Measurements from ENCODE around the gene GPATCH4. TPM values are rescaled to one million over a fixed set of nuclear protein-coding genes. Genes with fewer than 3 reads are reported as not detected.
"Not testable (repeated sequence)": the region's sequence is repeated elsewhere in the genome, so short reads cannot be mapped to it uniquely, and the experiment has no call there.

The GPATCH4 gene
- total RNA-seq, 1 donor from 2014 or later, result 17.9 TPM

DNA sequence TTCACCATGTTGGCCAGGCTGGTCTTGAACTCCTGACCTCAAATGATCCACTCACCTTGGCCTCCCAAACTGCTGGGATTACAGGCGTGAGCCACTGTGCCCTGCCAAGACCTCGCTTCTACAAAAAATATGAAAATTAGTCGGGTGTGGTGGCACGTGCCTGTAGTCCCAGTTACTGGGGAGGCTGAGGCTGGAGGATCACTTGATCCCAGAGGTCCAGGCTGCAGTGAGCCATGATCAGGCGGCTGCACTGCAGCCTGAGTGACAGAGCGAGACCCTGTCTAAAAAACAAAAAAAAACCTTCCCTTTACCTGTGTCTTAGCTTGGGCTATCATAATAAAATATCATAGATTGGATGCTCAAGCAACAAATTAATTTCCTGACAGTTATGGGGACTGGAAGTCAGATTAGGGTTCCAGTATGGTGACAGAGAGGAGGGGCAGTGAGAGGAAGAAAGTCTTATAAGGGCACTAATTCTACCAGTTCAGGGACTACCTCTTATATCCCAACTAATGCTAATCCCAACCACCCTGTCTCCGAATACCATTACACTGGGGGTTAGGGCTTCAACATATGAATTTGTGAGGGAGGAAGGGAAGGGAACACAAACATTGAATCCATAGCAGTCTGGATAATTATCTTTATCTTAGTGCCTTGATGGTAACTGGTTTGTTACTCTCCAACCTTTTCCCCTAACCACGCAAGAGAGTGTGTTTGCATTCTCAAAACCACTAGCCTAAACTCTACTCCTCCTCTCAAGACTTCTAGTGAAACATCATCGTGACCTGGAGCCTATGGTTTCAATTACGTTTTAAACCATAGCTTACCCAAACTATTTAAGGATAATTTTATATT is 10.7 kb downstream of the GPATCH4 start:
- intact Hi-C loops (cut with DNase I), result no loop called here
- peaks cover 18% of the 10 kb centered on the region for H3K4me1 ChIP-seq
- no peak for DNase-seq
- peaks cover 22% of the 10 kb centered on the region for H3K36me3 ChIP-seq
- no peaks in the 10 kb centered on the region for H3K9me3 ChIP-seq
- no peaks in the 10 kb centered on the region for H3K27me3 ChIP-seq (ENCODE audit: low read depth)
- ATAC-seq, result no peak
- TF ChIP-seq, protein P1, sequence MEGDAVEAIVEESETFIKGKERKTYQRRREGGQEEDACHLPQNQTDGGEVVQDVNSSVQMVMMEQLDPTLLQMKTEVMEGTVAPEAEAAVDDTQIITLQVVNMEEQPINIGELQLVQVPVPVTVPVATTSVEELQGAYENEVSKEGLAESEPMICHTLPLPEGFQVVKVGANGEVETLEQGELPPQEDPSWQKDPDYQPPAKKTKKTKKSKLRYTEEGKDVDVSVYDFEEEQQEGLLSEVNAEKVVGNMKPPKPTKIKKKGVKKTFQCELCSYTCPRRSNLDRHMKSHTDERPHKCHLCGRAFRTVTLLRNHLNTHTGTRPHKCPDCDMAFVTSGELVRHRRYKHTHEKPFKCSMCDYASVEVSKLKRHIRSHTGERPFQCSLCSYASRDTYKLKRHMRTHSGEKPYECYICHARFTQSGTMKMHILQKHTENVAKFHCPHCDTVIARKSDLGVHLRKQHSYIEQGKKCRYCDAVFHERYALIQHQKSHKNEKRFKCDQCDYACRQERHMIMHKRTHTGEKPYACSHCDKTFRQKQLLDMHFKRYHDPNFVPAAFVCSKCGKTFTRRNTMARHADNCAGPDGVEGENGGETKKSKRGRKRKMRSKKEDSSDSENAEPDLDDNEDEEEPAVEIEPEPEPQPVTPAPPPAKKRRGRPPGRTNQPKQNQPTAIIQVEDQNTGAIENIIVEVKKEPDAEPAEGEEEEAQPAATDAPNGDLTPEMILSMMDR (IDR thresholded peaks at IDR 0.05), result no peak
- peak overlapping the region; percentile 85 for H3K4me3 ChIP-seq
- H3K27ac ChIP-seq, result peak overlapping the region; percentile 83

DNA sequence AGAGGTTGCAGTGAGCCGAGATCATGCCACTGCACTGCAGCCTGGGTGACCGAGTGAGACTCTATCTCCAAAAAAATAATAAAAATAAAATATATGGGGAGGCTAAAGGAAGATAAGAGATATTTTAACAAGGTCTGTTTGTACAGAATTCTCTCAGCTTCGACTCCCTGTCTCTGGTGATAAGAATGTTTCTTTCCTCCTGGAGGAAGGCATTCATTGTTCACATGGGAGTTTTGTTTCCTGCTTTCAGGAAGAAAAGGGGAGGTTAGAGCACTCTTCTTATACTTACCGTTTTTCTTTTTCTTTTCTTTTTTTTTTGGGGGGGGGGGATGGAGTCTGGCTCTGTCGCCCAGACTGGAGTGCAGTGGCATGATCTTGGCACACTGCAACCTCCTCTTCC is 11.7 kb downstream of the GPATCH4 start:
- Histone ChIP-seq H3K9me3 (no peaks in the 10 kb centered on the region), H3K36me3 (peaks cover 12% of the 10 kb centered on the region), H3K4me1 (peaks cover 18% of the 10 kb centered on the region), H3K27ac (no peak overlapping the region), H3K4me3 (no peak overlapping the region), H3K27me3 (ENCODE audit: low read depth) (no peaks in the 10 kb centered on the region)
- DNase-seq, result no peak
- ATAC-seq, result no peak
- TF ChIP-seq, protein P1 (IDR thresholded peaks at IDR 0.05), result no peak
- intact Hi-C loops (cut with DNase I), result no loop called here

DNA sequence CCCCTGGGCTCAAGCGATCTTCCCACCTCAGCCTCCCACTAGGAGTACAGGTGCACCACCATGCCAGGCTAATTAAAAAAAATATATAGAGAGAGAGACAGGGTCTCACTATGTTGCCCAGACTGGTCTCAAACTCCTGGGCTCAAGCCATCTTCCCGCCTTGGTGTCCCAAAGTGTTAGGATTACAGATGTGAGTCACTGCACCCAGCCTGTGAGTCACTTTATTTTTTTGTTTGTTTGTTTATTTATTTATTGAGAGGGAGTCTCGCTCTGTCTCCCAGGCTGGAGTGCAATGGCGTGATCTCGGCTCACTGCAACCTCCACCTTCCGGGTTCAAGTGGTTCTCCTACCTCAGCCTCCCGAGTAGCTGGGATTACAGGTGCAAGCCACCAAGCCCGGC is 13.4 kb downstream of the GPATCH4 start:
- DNase-seq; H3K36me3 ChIP-seq; H3K27ac ChIP-seq; H3K27me3 ChIP-seq (ENCODE audit: low read depth); H3K9me3 ChIP-seq; H3K4me3 ChIP-seq; intact Hi-C loops (cut with DNase I); ATAC-seq: not testable (repeated sequence)
- H3K4me1 ChIP-seq, result peaks cover 17% of the 10 kb centered on the region

DNA sequence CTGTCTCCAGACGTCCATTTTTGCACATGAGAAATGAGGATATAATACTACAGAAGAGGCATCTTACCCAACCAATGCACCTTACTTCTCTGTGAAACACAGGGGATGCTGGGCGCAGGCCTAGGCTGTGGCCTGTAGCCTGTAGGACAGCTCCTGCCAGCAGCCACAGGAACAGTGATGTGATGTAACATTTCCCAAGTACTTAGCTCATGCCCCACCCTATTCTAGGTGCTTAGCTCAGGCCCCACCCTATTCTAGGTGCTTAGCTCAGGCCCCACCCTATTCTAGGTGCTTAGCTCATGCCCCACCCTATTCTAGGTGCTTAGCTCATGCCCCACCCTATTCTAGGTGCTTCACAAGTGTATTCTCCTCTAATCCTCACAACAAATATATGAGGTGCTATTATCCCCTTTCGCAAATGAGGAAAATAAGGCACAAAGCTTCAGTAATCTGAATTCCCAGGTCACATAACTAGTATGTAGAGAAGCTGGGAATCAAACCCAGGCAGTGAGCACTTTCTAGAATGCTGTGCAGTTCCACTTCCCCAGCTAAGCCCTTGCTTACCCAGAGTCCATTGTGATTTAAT is 14.3 kb downstream of the GPATCH4 start:
- Histone ChIP-seq H3K9me3 (no peaks in the 10 kb centered on the region), H3K27me3 (ENCODE audit: low read depth) (no peaks in the 10 kb centered on the region), H3K4me1 (peaks cover 7% of the 10 kb centered on the region), H3K36me3 (no peaks in the 10 kb centered on the region), H3K4me3 (no peak overlapping the region), H3K27ac (no peak overlapping the region)
- DNase-seq, result no peak
- peak; percentile 31 to 34 for ATAC-seq
- intact Hi-C loops (cut with DNase I), result no loop called here
- TF ChIP-seq, protein P1 (IDR thresholded peaks at IDR 0.05), result no peak

DNA sequence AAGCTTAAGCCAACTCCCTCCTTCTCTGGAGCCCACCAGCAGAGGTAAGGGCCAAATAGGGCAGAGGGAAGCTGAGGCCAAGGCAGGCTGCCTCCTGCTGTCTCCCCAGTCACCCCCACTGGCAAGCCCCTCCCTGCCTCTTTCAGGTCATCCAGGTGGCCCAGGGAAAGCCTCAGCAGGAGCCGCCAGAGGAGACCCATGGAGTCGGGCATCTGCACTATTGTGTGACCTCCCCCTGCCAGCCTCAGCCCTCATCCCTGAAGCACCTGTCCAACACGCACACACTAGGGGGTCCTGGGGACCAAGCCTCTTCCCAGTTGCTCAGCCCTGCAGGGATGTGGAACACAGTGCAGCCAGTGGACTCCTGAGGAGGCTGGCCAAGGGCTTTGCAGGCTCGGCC is 15.0 kb downstream of the GPATCH4 start:
- Histone ChIP-seq H3K4me1 (peaks cover 5% of the 10 kb centered on the region), H3K27me3 (ENCODE audit: low read depth) (no peaks in the 10 kb centered on the region), H3K27ac (no peak overlapping the region), H3K4me3 (no peak overlapping the region), H3K36me3 (no peaks in the 10 kb centered on the region), H3K9me3 (no peaks in the 10 kb centered on the region)
- ATAC-seq, result no peak
- TF ChIP-seq, protein P1 (IDR thresholded peaks at IDR 0.05), result no peak
- DNase-seq, result no peak
- intact Hi-C loops (cut with DNase I), result no loop called here

DNA sequence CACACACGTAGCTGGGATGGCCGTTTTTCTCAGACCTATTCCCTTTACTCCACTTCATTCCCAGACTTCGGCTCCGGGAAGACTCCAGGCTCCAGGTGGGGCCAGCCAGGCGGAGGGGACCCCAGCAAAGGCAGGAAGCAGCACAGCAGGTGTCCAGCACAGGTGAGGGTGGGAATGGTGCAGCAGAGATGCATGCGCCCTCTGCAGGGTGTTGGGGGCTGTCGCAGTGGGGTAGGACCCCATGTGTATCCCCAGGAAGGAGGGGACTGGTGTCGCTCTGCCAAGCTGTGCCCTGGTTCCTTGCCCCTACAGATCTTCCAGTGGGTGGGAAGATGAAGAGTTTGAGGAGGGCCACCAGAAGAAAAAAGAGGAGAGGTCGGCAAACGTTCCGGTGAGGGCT is 16.5 kb downstream of the GPATCH4 start:
- Histone ChIP-seq H3K27ac (no peak overlapping the region), H3K4me3 (no peak overlapping the region), H3K27me3 (ENCODE audit: low read depth) (no peaks in the 10 kb centered on the region), H3K4me1 (no peaks in the 10 kb centered on the region), H3K36me3 (no peaks in the 10 kb centered on the region), H3K9me3 (no peaks in the 10 kb centered on the region)
- intact Hi-C loops (cut with DNase I), result no loop called here
- DNase-seq (no peak), ATAC-seq (no peak)
- TF ChIP-seq, protein P1 (IDR thresholded peaks at IDR 0.05), result no peak

Measured in lower lobe of right lung (tissue), 2 donors.